ENCODE measurements around the gene FAF2. TPM values are rescaled to one million over a fixed set of nuclear protein-coding genes. Genes with fewer than 3 reads are reported as not detected.
A peak's percentile ranks its signal among the peaks of the same experiment; 100 is the strongest.
"Not testable (repeated sequence)": the region's sequence is repeated elsewhere in the genome, so short reads cannot be mapped to it uniquely, and the experiment has no call there.

FAF2 gene
- total and polyA plus RNA-seq, 2 donors (not counting 3 experiments of a cell fraction or from before 2014, with no cell fraction given), result 27.9 to 43.5 TPM

DNA sequence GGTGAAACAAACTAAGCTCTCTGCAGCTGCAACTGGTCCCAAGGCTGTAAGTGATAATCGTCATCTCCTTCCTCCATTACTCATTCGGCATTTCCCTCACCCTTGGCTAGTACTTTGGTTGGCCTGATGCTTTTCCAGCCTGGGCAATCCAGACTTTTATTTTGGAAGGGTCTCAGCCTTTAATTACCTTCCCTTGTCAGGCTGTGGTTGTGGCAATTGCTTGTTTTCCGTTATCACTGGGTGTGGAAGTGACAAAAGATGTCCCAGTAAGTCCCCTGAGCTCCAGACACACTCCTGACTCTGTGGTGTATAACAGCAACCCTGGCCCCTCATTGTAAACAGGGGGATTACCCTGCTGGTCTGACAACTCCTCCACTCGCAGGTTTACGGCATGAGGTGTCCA is 6.3 kb upstream of the FAF2 start:
- dilution Hi-C loops (cut with MboI; ENCODE audit: extremely low pct_ligation_motif_present, low sequenced_read_pairs), result no loop called here
- CTCF ChIA-PET, result interaction anchor here (0.6 to 2.8 kb wide), 2 partner anchors 18 to 25 kb away, joined by 3 to 17 read pairs; partner anchors contain the start of gene CLTB

DNA sequence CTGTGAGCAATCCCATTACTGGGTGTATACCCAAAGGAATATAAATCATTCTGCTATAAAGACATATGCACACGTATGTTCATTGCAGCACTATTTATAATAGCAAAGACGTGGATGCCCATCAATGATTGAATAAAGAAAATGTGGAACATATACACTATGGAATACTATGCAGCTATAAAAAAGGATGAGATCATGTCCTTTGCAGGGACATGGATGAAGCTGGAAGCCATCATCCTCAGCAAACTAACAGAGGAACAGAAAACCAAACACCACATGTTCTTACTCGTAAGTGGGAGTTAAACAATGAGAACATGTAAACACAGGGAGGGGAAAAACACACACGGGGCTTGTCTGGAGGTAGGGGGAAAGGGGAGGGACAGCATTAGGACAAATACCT is 5.3 kb upstream of the FAF2 start:
- H3K4me2 ChIP-seq (ENCODE audit: insufficient read depth, low read length); BruUV-seq (replicated peaks); H3K9ac ChIP-seq (replicated peaks; ENCODE audit: extremely low read depth, insufficient read depth, low read length); H4K20me1 ChIP-seq (replicated peaks; ENCODE audit: control insufficient read depth, extremely low read depth, insufficient read depth, low read length); dilution Hi-C loops (cut with MboI; ENCODE audit: extremely low pct_ligation_motif_present, low sequenced_read_pairs); H3K79me2 ChIP-seq (ENCODE audit: control insufficient read depth, insufficient read depth, low read length); H3K9me3 ChIP-seq (replicated peaks; ENCODE audit: control insufficient read depth, insufficient read depth, low read length); DNase-seq (ENCODE audit: low read depth, low spot score); H3K27ac ChIP-seq (ENCODE audit: insufficient read depth, low read depth, low read length); H3K9me1 ChIP-seq (replicated peaks; ENCODE audit: control insufficient read depth, extremely low read depth, insufficient read depth, low read length); H3K27me3 ChIP-seq (ENCODE audit: control insufficient read depth in 2 of 2, insufficient read depth in 2 of 2, low read length in 2 of 2); POLR2A ChIA-PET; H3K36me3 ChIP-seq (ENCODE audit: control insufficient read depth in 2 of 2, extremely low read depth in 1 of 2, insufficient read depth in 2 of 2, low read length in 2 of 2); H2AFZ ChIP-seq (ENCODE audit: low read depth, low read length); FAIRE-seq; H3K4me3 ChIP-seq (replicated peaks in 1 of 3; ENCODE audit: insufficient read depth in 1 of 3, low read depth in 1 of 3, low read length in 3 of 3): not testable (repeated sequence)
- peaks cover 35% of the 10 kb centered on the region for H3K4me1 ChIP-seq (ENCODE audit: control insufficient read depth, extremely low read depth, insufficient read depth, low read length)
- intact Hi-C loops (cut with micrococcal nuclease), result loop anchor here (10.0 kb wide), 2 partner anchors 172 to 1032 kb away; partner anchors contain the start of genes DBN1 and GPRIN1
- CTCF ChIA-PET, result interaction anchor here (0.8 to 2.8 kb wide), 2 partner anchors 15 to 26 kb away, joined by 3 to 17 read pairs; partner anchors contain the start of gene CLTB

More for the DNA sequence above, 6.3 kb upstream of the FAF2 start:
- TF ChIP-seq EZH2 (IDR thresholded peaks at IDR 0.05; ENCODE audit: borderline replicate concordance, low read depth, low read length, severe bottlenecking) (no peak), FOS (IDR thresholded peaks at IDR 0.05; ENCODE audit: borderline replicate concordance, insufficient read depth, low read length) (peak; percentile 83), GATA2 (IDR thresholded peaks at IDR 0.05; ENCODE audit: insufficient read depth, insufficient read length, low read depth, low read length) (peak; percentile 59), MYC (IDR thresholded peaks at IDR 0.05; ENCODE audit: low read depth, low read length) (no peak), JUN (IDR thresholded peaks at IDR 0.05; ENCODE audit: borderline replicate concordance, insufficient read depth, insufficient read length, low read depth) (peak; percentile 93), POLR2A (IDR thresholded peaks at IDR 0.05; ENCODE audit: low read depth, low read length) (no peak), POLR2AphosphoS5 (IDR thresholded peaks at IDR 0.05; ENCODE audit: insufficient read depth, low read depth, low read length) (peak; percentile 84)
- TF ChIP-seq, protein P1, sequence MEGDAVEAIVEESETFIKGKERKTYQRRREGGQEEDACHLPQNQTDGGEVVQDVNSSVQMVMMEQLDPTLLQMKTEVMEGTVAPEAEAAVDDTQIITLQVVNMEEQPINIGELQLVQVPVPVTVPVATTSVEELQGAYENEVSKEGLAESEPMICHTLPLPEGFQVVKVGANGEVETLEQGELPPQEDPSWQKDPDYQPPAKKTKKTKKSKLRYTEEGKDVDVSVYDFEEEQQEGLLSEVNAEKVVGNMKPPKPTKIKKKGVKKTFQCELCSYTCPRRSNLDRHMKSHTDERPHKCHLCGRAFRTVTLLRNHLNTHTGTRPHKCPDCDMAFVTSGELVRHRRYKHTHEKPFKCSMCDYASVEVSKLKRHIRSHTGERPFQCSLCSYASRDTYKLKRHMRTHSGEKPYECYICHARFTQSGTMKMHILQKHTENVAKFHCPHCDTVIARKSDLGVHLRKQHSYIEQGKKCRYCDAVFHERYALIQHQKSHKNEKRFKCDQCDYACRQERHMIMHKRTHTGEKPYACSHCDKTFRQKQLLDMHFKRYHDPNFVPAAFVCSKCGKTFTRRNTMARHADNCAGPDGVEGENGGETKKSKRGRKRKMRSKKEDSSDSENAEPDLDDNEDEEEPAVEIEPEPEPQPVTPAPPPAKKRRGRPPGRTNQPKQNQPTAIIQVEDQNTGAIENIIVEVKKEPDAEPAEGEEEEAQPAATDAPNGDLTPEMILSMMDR (IDR thresholded peaks at IDR 0.05; ENCODE audit: extremely low read depth in 1 of 2, insufficient read depth in 1 of 2, low read depth in 1 of 2, low read length in 2 of 2), result no peak
- TF ChIP-seq, protein P2, sequence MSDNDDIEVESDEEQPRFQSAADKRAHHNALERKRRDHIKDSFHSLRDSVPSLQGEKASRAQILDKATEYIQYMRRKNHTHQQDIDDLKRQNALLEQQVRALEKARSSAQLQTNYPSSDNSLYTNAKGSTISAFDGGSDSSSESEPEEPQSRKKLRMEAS (IDR thresholded peaks at IDR 0.05; ENCODE audit: insufficient read depth, insufficient read length), result no peak
- peak overlapping the region; percentile 65 for H3K9ac ChIP-seq (replicated peaks; ENCODE audit: extremely low read depth, insufficient read depth, low read length)
- H2AFZ ChIP-seq (ENCODE audit: low read depth, low read length), result peak overlapping the region; percentile 92
- no peaks in the 10 kb centered on the region for H4K20me1 ChIP-seq (replicated peaks; ENCODE audit: control insufficient read depth, extremely low read depth, insufficient read depth, low read length)
- H3K79me2 ChIP-seq (ENCODE audit: control insufficient read depth, insufficient read depth, low read length), result no peaks in the 10 kb centered on the region
- DNase-seq (ENCODE audit: low read depth, low spot score) (peak; percentile 92), FAIRE-seq (peak; percentile 94)
- H3K27ac ChIP-seq (ENCODE audit: insufficient read depth, low read depth, low read length), result peak overlapping the region; percentile 88
- H3K9me1 ChIP-seq (replicated peaks; ENCODE audit: control insufficient read depth, extremely low read depth, insufficient read depth, low read length), result no peaks in the 10 kb centered on the region
- H3K4me1 ChIP-seq (ENCODE audit: control insufficient read depth, extremely low read depth, insufficient read depth, low read length), result peaks cover 33% of the 10 kb centered on the region
- intact Hi-C loops (cut with micrococcal nuclease), result loop anchor here (1.0 to 10.0 kb wide), 3 partner anchors 26 to 1033 kb away; partner anchors contain the start of genes CLTB, DBN1 and GPRIN1
- no peaks in the 10 kb centered on the region for H3K9me3 ChIP-seq (replicated peaks; ENCODE audit: control insufficient read depth, insufficient read depth, low read length)
- BruUV-seq (replicated peaks), result no TSS peak
- no peaks in the 10 kb centered on the region for H3K27me3 ChIP-seq (ENCODE audit: control insufficient read depth in 2 of 2, insufficient read depth in 2 of 2, low read length in 2 of 2)
- peak overlapping the region; percentile 51 for H3K4me2 ChIP-seq (ENCODE audit: insufficient read depth, low read length)
- H3K4me3 ChIP-seq (replicated peaks in 1 of 3; ENCODE audit: insufficient read depth in 1 of 3, low read depth in 1 of 3, low read length in 3 of 3), result no peak overlapping the region
- POLR2A ChIA-PET, result no interaction called here
- no peaks in the 10 kb centered on the region for H3K36me3 ChIP-seq (ENCODE audit: control insufficient read depth in 2 of 2, extremely low read depth in 1 of 2, insufficient read depth in 2 of 2, low read length in 2 of 2)

All from endothelial cell of umbilical vein (primary cell).